DOHH2 (cell line): ENCODE results near the gene SIPA1L2.

Source experiments
- EZH2phosphoT487 ChIP-seq: fragments of 200-600 bp; sonication (generic); IDR thresholded peaks from 2 replicates; pipeline ENCODE4 v1.6.1; 2017; ENCODE audit warnings: borderline replicate concordance, mild to moderate bottlenecking, antibody characterized with exemption, low read length, moderate library complexity, mixed read lengths
- TF ChIP-seq, protein P1 (sequence below): fragments of 200-600 bp; sonication (generic); IDR thresholded peaks from one replicate; pipeline ENCODE4 v1.5.1; 2014; ENCODE audit warnings: antibody characterized with exemption, mild to moderate bottlenecking, low read depth, low read length; ENCODE audit not compliant: poor library complexity, severe bottlenecking

GRCh38 chr1:232599178-232600041, 30.5 kb downstream of the SIPA1L2 start:
- TF ChIP-seq, protein P1, sequence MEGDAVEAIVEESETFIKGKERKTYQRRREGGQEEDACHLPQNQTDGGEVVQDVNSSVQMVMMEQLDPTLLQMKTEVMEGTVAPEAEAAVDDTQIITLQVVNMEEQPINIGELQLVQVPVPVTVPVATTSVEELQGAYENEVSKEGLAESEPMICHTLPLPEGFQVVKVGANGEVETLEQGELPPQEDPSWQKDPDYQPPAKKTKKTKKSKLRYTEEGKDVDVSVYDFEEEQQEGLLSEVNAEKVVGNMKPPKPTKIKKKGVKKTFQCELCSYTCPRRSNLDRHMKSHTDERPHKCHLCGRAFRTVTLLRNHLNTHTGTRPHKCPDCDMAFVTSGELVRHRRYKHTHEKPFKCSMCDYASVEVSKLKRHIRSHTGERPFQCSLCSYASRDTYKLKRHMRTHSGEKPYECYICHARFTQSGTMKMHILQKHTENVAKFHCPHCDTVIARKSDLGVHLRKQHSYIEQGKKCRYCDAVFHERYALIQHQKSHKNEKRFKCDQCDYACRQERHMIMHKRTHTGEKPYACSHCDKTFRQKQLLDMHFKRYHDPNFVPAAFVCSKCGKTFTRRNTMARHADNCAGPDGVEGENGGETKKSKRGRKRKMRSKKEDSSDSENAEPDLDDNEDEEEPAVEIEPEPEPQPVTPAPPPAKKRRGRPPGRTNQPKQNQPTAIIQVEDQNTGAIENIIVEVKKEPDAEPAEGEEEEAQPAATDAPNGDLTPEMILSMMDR = no peak
- no peak for TF ChIP-seq EZH2phosphoT487
